CD4-positive, alpha-beta T cell treated with Interleukin-2 at 100 ng/mL for 4 hours (primary cell): Measurements from ENCODE around the gene ATG101.

Source experiments
- DNase-seq: peaks from one replicate; pipeline ENCODE4 v3.0.0-alpha.2; 2020; ENCODE audit warnings: low spot score

Gene ATG101

GRCh38 chr12:52079576-52080402 is 10.0 kb downstream of the ATG101 start, which contains the start of gene SMIM41:
Gene SMIM41 (plus strand): TSS chr12:52079704. CDS start chr12:52079780, 76 bp downstream.
- DNase-seq, result no peak

- no peak for DNase-seq
Observed at GRCh38 chr12:52080403-52081251, 10.8 kb downstream of the ATG101 start.

- no peak for DNase-seq
Observed at GRCh38 chr12:52081263-52081733, 11.5 kb downstream of the ATG101 start.

- DNase-seq, result no peak
Observed at GRCh38 chr12:52082026-52082668, 12.4 kb downstream of the ATG101 start.

- DNase-seq, result no peak
Observed at GRCh38 chr12:52082669-52082987, 12.8 kb downstream of the ATG101 start.

GRCh38 chr12:52082988-52083637 is 13.3 kb downstream of the ATG101 start:
- DNase-seq, result peak; percentile 73

GRCh38 chr12:52083638-52083996 is 13.8 kb downstream of the ATG101 start:
- DNase-seq, result no peak

- DNase-seq, result no peak
Observed at GRCh38 chr12:52084491-52085231, 14.9 kb downstream of the ATG101 start.

- no peak for DNase-seq
Observed at GRCh38 chr12:52085682-52086180, 16.0 kb downstream of the ATG101 start.

- no peak for DNase-seq
Observed at GRCh38 chr12:52086366-52086765, 16.6 kb downstream of the ATG101 start.

- no peak for DNase-seq
Observed at GRCh38 chr12:52086944-52087835, 17.4 kb downstream of the ATG101 start.

GRCh38 chr12:52087961-52088820 is 18.4 kb downstream of the ATG101 start:
- no peak for DNase-seq

- DNase-seq, result no peak
Observed at GRCh38 chr12:52089491-52089890, 19.7 kb downstream of the ATG101 start.

- DNase-seq, result no peak
Observed at GRCh38 chr12:52090291-52090690, 20.5 kb downstream of the ATG101 start.

- no peak for DNase-seq
Observed at GRCh38 chr12:52091061-52091460, 21.3 kb downstream of the ATG101 start.

- DNase-seq, result no peak
Observed at GRCh38 chr12:52091869-52092268, 22.1 kb downstream of the ATG101 start.

GRCh38 chr12:52093346-52093745 is 23.6 kb downstream of the ATG101 start:
- no peak for DNase-seq

GRCh38 chr12:52096332-52097044 is 26.7 kb downstream of the ATG101 start:
- no peak for DNase-seq
